ENCODE measurements around the gene RPS27. TPM values are rescaled to one million over a fixed set of nuclear protein-coding genes. Genes with fewer than 3 reads are reported as not detected.

RPS27 gene
- total RNA-seq, 1 donor from 2014 or later = 1,149 TPM

GRCh38 chr1:153963850-153964331 lies 26.7 kb upstream of the RPS27 start:
- Histone ChIP-seq H3K27ac (ENCODE audit: low read depth, low read length) (peak overlapping the region; percentile 90), H3K9me3 (ENCODE audit: insufficient read depth, low read depth, low read length) (no peaks in the 10 kb centered on the region), H3K9ac (ENCODE audit: low read length) (peak overlapping the region; percentile 95), H4K20me1 (ENCODE audit: insufficient read depth, low read length) (peaks cover 11% of the 10 kb centered on the region), H3K4me3 (ENCODE audit: insufficient read depth, low read depth, low read length) (peak overlapping the region; percentile 83), H2AFZ (ENCODE audit: low read depth, low read length) (peak overlapping the region; percentile 59), H3K36me3 (ENCODE audit: insufficient read depth, low read length) (no peaks in the 10 kb centered on the region), H3K79me2 (ENCODE audit: insufficient read depth, low read length) (peaks cover 37% of the 10 kb centered on the region), H3K27me3 (ENCODE audit: insufficient read depth, low read length) (no peaks in the 10 kb centered on the region), H3K4me2 (ENCODE audit: low read length) (peak overlapping the region; percentile 100), H3K4me1 (ENCODE audit: insufficient read depth, low read length) (peaks cover 36% of the 10 kb centered on the region)
- H3K27ac Mint-ChIP-seq (ENCODE audit: unreplicated experiment) = peak overlapping the region; percentile 98
- H3K9me3 Mint-ChIP-seq (ENCODE audit: unreplicated experiment) = no peaks in the 10 kb centered on the region
- DNase-seq (ENCODE audit: low read depth) (peak; percentile 58), FAIRE-seq (no peak)
- H3K27me3 Mint-ChIP-seq (ENCODE audit: low read depth, unreplicated experiment) = no peaks in the 10 kb centered on the region
- peaks cover 27% of the 10 kb centered on the region for H3K4me1 Mint-ChIP-seq (ENCODE audit: low read depth, unreplicated experiment)
- peaks cover 8% of the 10 kb centered on the region for H3K36me3 Mint-ChIP-seq (ENCODE audit: low read depth, unreplicated experiment)
- peak overlapping the region; percentile 93 for H3K4me3 Mint-ChIP-seq (ENCODE audit: unreplicated experiment)
- TF ChIP-seq CTCF (IDR thresholded peaks at IDR 0.05; ENCODE audit: insufficient read depth, low read depth, low read length) = no peak
- TF ChIP-seq EZH2 (IDR thresholded peaks at IDR 0.05; ENCODE audit: insufficient read depth, low read length) = no peak

DNA sequence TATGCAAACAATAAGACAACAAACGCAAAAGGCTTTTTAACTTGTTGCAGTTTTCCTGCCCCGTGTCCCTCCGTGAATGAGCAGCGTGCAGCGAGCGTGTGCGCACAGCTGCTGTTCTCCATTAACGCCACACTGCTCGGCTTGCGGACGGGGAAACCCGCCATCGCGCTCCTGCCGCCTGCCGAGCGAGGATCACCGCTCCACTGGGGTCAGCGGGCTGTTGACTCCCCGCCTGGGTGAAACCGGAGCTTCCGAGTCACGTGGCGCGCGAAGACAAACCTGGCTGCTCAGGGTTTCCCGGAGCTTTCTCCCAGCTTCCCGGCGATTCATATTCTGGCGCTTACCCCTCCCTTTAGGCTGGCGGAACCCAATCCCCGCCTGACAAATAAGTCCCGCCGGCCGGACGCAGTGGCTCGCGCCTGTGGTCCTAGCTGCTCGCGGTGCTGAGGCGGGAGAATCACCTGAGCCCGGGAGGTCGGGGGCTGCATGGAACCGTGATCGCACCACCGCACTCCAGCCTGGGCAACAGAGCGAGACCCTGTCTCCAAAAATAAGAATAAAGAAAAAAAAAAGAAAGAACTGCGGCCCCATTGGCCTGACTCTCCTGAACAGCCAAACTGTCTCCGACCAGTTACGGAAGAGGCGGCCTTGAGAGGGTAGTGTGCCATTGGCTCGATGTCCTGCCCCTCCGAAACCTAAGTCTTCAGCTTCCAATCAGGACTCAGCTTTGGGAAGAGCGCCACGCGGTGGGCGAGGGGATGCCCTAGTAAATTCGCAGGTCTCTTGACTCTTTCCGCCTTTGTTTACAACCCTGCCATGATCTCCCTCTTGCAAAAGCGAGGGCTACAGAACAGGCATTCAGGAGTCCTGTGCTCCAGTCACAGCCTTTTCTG lies 23.2 kb upstream of the RPS27 start, which contains the start of gene CREB3L4:
Gene CREB3L4, plus strand, starts transcription at position 796 of the 893 bp plus-strand sequence. CDS start 624 bp downstream, outside the sequence.
- peak within 1 kb of the TSS; percentile 72 for H3K4me3 ChIP-seq (ENCODE audit: insufficient read depth, low read depth, low read length)
- peaks cover 19% of the 10 kb centered on the region for H3K79me2 ChIP-seq (ENCODE audit: insufficient read depth, low read length)
- no peaks in the 10 kb centered on the region for H3K27me3 ChIP-seq (ENCODE audit: insufficient read depth, low read length)
- no peaks in the 10 kb centered on the region for H4K20me1 ChIP-seq (ENCODE audit: insufficient read depth, low read length)
- peak within 1 kb of the TSS; percentile 81 for H3K9ac ChIP-seq (ENCODE audit: low read length)
- H3K9me3 Mint-ChIP-seq (ENCODE audit: unreplicated experiment) = no peaks in the 10 kb centered on the region
- H3K4me1 Mint-ChIP-seq (ENCODE audit: low read depth, unreplicated experiment) = peaks cover 12% of the 10 kb centered on the region
- no peaks in the 10 kb centered on the region for H3K36me3 ChIP-seq (ENCODE audit: insufficient read depth, low read length)
- peaks cover 24% of the 10 kb centered on the region for H3K4me1 ChIP-seq (ENCODE audit: insufficient read depth, low read length)
- FAIRE-seq (no peak), DNase-seq (ENCODE audit: low read depth) (peak; percentile 99)
- no peaks in the 10 kb centered on the region for H3K9me3 ChIP-seq (ENCODE audit: insufficient read depth, low read depth, low read length)
- TF ChIP-seq EZH2 (IDR thresholded peaks at IDR 0.05; ENCODE audit: insufficient read depth, low read length) (no peak), CTCF (IDR thresholded peaks at IDR 0.05; ENCODE audit: insufficient read depth, low read depth, low read length) (peak; percentile 39)
- peak within 1 kb of the TSS; percentile 82 for H3K27ac Mint-ChIP-seq (ENCODE audit: unreplicated experiment)
- peak within 1 kb of the TSS; percentile 87 for H2AFZ ChIP-seq (ENCODE audit: low read depth, low read length)
- H3K27ac ChIP-seq (ENCODE audit: low read depth, low read length) = peak within 1 kb of the TSS; percentile 73
- peak within 1 kb of the TSS; percentile 90 for H3K4me3 Mint-ChIP-seq (ENCODE audit: unreplicated experiment)
- H3K27me3 Mint-ChIP-seq (ENCODE audit: low read depth, unreplicated experiment) = no peaks in the 10 kb centered on the region
- peak within 1 kb of the TSS; percentile 100 for H3K4me2 ChIP-seq (ENCODE audit: low read length)
- H3K36me3 Mint-ChIP-seq (ENCODE audit: low read depth, unreplicated experiment) = no peaks in the 10 kb centered on the region

All from astrocyte (in vitro differentiated cells and primary cell).